HG03045 (cell line): Measurements from ENCODE around the gene TNRC18.
"Not testable (repeated sequence)": the region's sequence is repeated elsewhere in the genome, so short reads cannot be mapped to it uniquely, and the experiment has no call there.

Source experiments
- ATAC-seq: cut with Tn5 transposase; IDR thresholded peaks from one replicate; pipeline ENCODE4 v1.9.1; 2021; ENCODE audit warnings: mild to moderate bottlenecking, moderate library complexity; ENCODE audit not compliant: unreplicated experiment

The TNRC18 gene

DNA sequence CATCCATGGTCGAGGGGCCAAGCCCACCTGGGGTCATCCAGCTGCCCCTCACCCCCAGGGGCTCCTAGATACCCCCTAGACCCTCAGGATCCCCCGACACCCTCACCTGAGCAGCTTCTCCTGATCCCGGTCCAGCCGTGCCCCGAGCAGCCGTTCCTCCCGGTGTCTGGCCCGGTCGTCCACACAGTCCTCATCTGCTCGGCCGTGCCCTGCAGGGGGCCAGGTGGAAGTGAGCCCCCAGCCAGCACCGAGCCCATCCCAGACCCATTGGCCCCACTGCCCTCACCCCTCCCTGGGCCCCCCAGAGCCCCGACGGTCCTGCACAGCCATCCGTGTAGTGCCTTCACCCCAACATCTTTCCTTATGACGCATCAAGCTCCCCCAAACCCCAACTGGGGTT is 45.8 kb downstream of the TNRC18 start:
- ATAC-seq: no peak

DNA sequence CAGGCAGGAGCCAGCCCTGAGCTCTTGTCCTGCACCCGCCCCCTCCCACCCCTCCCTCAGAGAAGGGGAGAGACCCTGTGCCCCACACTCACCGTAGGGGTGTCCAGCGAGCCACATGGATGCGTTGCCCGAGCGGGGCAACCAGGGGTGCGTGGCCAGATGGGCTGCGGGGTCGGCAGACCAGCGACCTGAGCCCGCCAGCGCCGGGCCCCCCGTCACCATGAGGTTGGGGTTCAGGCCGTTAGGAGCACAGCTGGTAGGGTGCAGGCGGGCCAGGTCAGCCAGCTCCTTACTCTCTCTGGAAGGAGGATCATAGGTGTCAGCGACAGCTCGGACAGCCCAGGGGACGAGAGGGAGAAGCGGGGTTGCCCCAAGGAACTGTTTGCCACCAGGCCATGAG is 46.4 kb downstream of the TNRC18 start:
- no peak for ATAC-seq

DNA sequence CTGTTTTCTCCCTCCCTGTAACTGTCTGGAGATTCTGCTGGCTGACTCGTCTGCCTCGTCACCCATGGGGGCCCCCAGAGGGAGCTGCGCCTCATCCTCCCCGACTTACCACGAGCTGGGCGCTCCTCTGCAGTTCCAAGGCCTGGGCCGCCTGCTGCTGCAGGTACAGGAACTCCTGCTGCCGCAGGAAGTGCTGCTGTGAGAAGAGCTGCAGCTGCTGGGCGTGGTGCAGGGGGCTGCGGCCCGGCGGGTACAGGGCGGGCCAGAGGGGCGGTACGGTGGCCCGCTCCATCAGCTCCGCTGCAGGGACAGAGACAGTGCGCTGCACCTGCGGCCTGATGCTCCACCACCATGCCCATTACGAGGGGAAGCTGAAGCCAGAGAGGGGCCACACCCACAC is 47.7 kb downstream of the TNRC18 start:
- ATAC-seq: no peak

DNA sequence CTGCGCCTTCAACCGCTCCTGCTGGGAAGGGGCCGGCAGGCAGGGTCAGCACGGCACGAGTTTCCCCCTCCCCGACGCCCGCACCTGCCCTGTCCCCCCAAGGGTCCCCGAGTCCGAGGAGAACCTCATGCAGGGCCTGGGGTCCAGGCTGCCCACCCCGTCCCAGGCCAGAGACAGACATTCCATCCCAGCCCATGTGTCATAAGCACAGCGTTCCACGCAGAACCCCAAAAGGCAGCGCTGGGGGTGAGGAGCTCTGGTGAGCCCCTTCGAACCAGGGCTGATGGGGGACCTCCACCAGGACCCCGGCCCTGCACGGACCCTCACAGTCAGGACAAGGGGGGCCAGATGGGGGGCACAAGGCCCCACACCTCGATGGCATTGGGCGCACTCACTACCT is 49.2 kb downstream of the TNRC18 start:
- ATAC-seq: no peak

DNA sequence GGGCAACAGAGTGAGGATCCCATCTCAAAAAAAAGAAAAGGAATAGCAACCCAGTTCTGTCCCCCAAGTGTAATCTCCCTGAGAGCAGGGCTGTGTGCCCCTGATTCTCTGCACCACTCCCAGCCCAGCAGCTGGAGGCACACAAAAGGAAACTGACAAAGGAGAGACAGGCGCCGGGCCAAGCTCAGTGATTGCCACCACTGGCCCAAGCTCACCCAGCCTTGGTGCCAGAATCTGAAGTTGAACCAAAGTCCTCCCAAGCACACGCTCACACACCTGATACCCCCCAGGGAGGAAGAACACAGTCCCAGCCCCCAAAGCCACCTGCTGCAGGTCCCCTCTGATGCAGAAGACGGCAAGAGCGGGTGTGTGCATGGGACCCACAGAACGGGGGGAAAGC is 50.3 kb downstream of the TNRC18 start:
- no peak for ATAC-seq

DNA sequence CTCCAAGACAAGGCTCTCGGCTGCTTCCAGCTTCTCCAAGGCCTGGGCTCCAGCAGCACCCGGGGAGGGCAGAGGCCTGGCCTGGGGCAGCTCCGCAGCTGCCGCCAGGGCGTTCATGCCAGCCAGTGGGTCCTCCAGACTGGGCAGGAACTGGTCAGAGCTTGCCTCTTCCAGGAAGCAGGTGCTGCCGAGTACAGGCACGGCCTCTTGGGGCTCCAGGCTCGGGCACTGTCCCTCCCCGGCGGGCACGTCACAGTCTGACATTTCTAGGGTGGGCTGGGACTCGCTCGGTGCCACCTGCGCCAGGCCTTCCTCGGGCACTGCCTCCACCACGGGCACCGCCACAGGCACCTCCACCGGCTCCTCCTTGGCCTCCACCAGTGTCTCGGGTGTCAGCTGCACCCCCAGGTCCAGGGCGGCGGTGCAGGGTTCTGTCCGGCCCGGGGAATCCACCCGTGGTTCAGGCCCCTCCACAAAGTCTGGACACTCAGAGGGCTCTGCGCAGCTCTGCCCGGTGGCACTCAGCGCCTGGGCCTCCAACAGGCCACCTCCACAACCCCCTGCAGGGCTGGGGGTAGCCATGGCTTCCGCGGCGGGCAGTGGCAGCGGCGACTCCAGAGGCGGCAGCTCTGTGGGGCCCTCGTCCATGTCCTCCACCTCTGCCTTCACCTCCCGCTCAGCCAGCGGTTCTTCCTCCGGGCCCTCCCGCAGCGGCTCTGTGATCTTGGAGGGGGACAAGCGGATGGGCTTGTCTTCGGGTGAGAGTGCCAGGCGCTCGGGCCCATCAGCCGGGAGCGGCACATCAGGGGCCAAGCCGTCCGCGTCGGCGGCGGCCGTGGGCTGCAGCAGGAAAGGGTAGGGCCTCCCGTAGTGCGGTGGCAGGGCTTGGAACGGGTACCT is 52.9 kb downstream of the TNRC18 start:
- ATAC-seq: no peak

DNA sequence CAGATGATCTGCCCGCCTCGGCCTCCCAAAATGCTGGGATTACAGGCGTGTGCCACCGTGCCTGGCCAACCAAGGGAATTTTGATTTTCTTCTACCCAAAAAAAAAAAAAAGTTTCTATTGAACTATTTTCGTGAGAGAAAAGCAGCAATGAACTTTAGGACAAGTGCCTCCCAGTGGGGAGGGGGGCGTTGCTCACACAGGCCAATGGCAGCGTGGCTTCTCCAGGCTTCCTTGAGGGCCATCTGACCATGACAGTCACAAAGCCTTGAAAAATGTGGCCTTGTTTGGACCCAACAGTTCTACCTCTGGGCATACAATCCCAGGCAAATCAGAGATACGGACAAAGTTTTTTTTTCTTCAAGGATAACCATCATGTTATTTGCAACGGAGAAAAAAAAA is 56.0 kb downstream of the TNRC18 start:
- no peak for ATAC-seq

DNA sequence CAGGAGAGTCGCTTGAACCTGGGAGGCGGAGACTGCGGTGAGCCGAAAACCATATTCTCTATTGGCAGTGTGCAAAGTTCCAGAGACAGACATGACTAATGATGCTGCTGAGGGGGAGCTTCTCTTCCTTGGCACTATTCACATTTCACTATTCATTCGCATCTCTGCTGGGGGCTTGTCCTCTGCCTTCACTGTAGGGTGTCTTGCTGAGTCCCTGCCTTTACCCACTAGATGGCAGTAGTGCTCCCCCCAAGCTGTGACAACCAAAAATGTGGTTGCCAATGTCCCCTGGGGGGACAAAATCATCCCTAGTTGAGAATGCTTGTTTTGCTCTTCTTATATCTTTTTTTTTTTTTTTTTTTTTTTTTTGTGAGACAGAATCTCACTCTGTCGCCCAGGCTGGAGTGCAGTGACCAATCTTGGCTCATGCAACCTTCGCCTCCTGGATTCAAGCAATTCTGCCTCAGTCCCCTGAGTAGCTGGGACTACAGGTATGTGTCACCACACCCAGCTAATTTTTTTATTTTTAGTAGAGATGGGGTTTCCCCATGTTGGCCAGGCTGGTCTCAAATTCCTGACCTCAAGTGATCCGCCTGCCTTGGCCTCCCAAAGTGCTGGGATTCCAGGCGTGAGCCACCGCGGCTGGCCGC is 57.5 kb downstream of the TNRC18 start:
- ATAC-seq: not testable (repeated sequence)

DNA sequence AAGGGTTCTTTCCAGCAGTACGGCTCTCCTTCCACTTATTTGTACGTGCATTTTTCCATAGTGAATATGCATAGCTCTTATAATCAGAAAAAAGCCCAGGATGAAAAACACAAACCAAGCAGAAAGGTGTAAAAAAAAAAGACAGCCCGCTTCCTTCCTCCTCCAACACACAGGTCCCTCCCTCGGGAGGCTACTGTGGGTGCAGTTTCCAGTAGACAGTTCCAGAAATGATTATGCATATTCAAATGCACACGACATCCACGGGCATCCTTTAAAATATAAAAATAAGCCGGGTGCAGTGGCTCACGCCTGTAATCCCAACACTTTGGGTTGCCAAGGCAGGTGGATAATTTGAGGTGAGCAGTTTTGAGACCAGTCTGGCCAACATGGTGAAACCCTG is 59.9 kb downstream of the TNRC18 start:
- ATAC-seq: no peak

DNA sequence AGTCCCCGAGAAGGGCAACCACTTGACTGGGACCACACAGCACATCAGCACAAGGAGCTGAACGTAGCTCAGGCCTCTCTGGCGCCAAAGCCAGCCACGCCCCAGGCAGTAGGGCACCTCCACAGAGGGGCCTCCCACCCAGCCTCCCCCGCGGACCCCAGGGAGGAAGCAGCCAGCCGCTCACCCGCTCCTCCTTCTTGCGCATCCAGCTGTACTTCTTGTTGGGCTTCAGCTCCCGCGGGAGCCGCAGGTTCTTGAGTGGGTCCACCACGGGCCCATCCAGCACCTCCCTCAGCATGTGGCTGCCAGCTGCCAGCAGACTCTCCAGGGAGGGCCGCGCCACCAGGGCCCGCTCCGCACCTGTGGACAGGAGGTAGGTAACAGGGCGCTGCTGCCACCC is 61.2 kb downstream of the TNRC18 start:
- no peak for ATAC-seq

DNA sequence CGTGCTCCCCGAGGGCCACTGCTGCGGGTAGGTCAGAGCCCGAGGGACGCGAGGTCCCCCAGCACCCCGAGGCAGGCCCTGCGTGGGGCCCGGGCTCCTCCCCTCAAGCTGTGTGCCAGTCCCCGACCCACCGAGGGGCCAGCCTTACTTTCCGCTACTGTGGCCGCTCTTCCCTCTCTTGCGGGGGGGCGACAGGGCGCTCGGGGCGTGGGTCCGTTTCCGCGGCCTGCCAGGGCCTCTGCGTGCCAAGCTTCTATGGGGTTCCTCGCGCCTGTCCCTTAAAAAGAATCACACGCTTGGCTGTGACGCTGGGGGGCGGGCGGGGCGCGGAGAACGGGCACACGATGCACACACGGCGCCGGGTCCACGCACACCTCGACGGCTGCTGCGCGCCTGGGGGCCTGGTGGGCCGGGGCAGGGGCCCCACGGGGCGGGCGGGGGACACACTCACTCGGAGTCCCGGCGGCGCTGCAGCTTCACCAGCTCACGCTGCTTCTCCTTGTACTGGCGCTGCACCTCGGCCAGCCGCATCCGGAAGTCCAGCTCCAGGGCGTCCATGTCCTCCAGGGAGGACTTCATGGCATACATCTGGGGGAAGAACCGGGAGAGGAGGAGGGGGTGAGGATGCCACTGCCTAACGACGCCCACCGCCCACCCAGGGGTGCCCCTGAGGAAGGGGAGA is 62.0 kb downstream of the TNRC18 start:
- no peak for ATAC-seq

DNA sequence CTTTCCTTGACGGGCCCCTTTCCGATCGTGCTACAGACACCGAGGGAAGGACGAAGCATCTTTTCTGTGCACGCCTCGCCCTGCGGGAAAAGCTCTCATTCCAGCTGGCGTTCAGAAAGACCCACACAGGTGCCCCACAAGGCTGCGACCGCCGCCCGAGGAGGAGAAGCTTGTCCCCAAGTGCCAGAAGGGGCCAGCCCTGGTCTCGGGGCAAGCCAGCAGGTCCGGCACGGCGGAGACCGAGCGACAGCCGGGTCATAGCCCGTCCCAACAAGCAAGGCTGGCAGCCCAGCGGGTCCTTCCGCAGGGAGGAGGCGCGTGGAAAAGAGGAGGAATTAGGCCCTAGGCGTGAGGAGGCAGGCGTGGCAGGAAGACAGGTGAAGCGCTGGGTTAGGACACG is 62.7 kb downstream of the TNRC18 start:
- ATAC-seq: no peak

DNA sequence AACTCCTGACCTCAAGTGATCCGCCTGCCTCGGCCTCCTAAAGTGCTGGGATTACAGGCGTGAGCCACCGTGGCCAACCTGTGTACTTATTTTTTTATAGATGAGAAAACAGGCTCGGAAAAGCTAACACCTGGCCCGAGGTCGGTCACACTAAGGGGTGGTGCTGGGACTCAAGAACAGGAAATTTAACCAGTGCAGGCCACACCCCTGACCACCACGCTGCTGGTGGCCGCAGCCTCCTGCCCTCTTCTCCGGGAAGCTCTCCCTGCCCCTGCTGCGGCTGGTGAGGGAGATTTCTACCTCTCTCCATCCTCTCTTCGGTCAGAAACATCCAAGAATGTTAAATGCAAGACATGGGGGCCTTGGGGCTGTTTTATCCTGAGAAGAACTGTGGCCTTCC is 63.2 kb downstream of the TNRC18 start:
- ATAC-seq: no peak

DNA sequence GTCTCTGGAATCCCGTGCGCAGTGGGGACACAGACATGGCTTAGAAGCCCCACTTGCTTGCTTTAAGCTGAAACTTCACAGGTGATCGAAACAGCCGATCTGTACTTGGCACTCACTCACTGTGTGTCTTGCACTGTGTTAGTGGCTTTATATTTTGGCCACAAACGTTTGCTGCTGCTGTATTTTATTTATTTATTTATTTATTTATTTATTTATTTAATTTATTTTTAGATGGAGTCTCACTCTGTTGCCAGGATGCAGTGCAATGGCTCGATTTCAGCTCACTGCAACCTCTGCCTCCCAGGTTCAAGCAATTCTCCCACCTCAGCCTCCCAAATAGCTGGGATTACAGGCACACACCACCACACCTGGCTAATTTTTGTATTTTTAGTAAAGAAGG is 63.6 kb downstream of the TNRC18 start:
- ATAC-seq: not testable (repeated sequence)

DNA sequence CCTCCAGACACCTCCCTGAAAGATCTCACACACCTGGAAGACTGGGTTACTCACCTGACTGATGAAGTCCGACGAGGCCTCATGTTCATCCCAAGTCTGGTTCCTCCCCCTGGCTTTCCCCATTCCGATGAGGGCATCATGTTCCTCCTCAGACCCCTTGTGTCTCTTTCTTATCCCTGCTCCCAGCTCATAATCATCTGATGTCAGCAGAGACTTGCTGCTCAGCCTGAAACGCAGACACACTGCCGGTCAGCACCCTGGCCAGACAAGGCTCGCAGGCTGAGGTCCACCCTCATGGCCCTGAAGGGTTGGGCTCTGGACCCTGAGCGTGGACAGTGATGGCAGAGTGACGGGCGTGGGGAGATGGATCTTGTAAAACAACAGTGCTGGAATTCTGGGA is 64.3 kb downstream of the TNRC18 start:
- ATAC-seq: no peak

DNA sequence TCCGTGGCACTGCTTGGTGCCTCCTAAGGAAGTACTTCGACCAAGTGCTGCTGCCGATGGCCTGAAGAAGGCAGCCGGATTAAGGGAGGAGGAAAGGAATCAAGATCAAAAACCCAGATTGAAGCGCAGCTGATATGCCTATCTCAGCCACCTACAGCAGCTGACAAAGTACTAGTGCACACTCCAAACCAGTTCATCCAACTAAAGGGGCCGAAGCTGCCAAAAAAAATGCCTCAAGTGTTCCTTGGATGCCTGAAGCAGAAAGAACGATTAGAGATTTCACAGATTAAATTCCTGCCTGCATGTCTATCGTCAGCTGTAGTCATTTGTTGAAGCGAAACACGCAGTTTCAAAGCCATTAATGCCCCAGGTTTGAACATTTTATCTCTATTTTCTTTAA is 65.7 kb downstream of the TNRC18 start:
- ATAC-seq: no peak

DNA sequence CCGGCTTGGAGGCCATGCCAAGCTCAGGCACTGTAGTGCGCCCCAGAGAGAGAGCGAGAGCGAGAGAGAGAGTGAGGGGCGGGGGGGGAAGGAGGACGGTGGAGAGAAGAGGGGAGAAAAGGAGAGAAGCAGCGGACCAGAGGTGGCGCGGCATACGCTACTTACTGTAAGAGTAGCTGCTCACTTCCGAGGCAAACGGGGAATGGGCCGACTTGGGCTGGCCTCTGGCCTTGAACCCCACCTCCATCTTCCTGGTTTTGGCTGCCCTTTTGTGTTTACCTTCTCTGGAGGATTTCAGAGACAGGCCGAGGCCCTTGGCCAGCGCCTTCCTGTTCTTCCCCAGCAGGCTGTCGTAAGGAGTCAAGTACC is 66.9 kb downstream of the TNRC18 start:
- ATAC-seq: no peak

DNA sequence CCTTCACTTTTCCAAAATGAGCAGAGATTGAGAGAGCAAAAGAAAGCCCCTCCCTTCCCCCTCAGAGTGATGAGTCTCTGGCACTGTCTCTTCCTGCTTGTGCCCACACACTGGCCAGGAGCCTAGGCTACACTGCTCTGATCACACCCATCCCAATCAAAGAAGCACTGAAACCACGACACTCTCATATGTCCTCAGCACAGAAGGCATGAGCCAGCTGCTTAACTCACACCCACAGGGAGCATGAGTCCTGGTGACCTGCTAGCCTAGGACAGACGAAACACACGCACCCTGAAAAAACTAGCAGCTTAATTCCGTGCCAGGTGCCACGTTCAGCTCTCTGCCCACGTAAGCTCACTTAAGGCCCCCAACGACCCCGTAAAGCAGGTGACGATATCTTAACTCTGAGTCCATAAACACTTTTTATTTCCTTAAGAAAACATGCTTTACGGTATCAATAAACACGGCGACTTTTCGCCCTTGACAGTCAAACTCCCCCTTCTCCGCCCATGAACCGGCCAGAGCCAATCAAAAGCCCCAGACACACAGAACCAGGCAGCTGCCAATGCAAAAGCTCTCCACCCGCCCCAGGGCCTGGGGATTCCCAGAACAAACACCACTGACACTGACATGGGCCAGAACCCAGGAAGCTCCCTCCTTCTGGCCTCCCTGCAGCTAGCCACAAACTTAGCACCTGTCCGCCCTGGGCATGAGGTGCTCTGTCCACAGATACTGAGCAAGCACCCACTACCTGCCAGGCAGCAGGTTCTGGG is 69.0 kb downstream of the TNRC18 start:
- ATAC-seq: no peak

DNA sequence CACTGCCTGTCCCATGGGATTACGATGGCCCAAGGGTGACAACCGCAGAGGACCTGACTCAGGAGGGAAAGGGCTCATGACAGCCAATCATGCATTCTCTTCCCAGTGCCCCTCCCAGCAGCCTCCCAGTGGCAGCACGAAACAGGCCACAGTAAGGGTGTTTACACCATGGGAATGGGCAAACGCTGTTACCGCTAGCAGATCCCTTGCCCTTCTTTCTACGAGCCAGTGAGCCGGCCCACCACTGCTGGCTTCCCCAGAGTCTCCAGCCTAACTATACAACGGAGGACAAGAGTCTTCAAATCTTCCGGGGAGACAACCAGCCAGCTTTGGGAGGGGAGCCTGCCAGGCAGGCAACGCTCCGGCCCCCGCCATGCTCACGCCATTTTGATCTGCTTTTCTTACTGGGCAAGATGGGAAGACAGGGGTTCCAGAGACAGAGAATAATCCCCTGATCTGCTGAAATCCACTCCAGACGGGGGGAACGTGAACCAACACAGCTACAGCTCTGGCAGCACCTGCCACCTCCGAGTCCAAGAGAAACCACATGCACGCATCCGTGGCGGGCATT is 71.1 kb downstream of the TNRC18 start:
- no peak for ATAC-seq

DNA sequence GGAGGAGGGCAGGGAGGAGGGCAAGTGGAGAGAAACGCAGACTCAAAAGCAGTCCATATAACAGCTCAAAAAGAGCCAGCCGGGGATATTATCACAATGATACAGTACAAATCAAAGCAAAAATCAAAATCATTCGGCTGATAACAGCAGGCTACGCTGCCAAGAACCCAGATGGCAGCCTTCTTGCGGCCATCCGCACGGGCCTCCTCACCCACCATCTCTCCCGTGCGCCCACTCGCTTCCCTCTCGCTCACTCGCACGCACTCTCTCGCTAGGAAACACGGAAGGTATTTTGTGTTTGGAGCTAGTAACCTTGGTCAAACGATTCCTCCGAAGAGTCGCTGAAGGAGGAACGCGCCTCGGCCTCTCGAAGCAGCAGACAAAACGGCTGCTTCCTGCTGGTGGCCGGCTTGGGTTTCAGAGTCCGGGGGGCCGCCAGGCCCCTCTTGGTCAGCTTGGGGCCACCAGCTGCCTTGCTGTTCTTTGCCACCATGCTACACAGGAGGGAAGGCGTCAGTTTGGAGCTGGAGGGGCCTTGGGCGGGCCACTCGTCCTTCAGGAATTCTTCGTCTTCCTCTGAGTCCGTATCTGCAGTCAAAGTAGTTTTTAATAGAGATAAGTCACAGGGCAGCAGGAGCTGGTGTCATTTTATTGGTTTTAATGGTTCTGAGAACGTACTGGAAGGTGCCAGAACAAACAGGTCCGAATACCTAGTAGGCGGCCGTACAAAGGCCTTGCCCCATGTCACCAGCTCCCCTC is 71.9 kb downstream of the TNRC18 start:
- no peak for ATAC-seq
